CD1c-positive myeloid dendritic cell (primary cell): Measurements from ENCODE around the gene C4orf54.

ENCODE experiments used
- DNase-seq: peaks from one replicate; pipeline ENCODE4 v3.0.0-alpha.2; 2016; ENCODE audit errors: extremely low spot score

The C4orf54 gene

DNA sequence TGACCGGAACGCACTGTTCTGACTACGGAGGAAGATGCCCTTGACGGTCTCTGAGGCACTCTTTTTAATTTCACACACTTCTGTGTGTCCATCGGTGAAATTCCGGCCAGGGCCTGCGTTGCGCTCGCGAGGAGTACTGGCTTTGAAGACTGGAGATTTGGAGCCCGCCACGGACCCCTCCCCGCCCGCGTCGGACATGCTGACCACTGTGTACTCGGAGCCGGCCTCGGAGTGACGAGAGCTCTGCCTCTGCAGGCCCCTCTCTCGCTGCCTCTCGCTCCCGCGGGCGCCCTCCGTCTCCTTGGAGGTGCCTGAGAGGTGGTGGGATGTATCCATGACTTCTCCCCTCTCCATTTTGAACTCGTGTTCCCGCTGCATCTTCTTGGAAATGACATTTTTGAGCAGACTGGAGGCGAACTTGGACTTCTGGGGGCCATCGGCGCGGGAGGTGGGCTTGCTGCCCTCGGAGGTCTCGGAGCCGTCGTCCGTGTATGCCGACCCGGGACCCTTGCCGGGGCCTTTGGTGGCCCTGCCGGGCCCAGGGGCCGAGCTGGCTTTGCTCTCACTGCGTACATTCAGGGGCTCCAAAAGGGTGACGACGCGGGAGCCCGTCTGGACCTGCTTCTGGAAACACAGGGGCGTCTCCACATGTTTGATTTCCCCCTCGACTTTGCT lies 5.7 kb downstream of the C4orf54 start:
- no peak for DNase-seq

DNA sequence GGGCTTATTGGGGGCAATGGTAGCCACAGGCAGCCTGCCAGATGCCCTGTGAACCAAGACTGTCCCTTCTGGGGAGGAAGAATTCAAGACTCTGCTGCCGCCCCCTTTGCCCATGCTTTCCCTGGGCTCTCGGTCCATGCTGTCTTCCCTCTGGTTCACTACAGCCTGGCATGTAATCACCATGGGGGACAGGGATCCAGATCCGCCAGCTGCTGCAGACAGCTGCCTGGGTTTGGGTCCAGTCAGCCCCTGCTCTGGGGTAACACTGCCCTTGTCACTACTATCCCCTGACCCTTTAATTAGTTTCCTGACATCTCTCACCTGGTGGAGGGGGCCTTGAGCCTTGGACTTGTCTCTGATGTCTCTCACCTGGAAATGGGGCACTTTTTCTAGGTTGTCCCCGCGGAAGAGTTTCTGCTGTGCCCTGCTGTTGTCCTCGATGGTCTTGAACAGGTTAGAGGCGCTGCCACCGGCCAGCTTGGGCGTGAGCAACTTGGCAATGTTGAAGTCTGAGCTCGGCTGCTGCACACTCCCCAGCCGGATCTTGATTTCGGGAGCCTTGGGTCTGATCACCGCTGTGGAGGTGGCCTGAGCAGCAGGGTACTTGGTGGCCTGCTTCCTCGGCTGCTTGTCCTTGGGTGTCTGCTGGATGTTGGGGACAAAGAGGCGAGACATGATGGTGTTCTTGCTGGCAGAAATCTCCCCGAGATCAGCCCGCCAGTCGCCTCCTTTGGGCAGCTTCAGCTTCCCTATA lies 6.4 kb downstream of the C4orf54 start:
- no peak for DNase-seq

DNA sequence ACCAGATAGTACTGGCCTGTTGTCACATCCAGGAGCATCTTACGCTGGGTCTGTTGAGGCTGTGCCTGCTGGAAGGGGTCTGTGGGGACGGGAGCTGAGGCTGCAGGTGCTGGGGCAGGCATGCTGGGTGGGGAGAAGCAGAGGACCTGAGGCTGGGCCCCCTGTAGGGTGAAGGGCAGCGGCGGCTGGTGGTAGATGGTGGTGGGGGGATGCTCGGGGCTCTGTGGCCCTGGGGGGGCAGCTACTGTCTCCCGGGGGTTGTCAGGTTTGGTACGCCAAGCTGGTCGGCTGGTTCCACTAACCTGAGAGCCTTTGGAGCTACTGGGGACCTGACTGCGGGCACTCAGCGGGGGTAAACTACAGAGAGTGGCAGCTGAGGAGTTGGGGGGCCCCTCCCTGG lies 7.8 kb downstream of the C4orf54 start:
- DNase-seq, result no peak

DNA sequence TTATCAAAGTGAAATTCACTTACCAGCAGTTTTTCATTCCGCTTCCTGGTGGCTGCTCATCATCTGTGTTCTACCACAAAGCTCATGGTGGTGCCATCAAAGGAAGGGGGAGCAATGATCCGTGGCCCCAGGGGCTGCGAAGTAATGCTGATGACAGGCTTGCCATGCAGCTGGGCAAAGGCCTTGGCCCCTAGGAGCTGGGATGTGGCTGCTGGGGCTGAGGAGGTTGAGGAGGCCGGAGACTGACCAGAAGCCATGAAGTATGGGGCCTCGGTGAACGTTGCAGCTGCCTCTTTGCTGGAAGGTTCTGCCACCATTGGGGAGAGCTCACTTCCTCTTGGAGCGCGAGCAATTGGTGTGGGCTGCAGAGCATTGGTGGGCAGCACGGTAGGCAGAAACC lies 8.4 kb downstream of the C4orf54 start:
- DNase-seq, result no peak

DNA sequence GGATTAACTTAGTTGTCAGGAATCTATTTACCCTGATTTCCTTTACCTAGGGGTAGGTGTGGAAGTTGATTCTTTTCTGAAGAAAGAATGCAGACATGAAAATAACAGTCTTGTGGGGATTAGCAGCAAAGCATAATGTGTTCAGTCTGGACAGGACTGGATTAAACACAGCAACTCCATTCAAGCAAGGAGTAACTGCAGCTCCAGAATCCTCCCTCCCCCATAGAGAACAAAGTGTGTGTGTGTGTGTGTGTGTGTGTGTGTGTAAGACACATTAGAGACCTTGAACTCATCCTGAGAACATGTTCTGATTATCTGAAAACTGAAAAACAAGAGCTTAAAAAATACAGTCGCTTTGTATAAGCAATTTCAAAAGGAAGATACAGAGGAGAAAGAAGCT lies 9.3 kb downstream of the C4orf54 start:
- DNase-seq, result no peak

DNA sequence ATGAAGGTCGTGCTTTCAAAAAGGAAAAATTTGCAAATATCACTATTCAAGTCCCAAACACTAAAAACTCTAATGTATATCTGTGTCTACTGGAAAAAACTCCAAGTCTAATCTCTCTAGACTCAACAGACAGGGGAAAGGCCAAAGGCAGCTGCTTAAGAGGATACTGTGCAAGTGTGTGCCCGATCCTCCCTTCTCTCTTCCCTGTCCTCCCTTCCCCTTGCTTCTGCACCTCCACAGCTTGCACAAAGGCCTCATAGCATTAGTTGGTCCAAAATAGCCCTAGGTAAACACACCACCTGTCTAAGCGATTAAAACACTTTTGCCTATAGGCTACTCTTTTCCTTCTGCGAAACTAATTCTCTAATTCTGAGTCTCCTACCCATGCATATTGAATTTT lies 10.6 kb downstream of the C4orf54 start:
- DNase-seq, result no peak

DNA sequence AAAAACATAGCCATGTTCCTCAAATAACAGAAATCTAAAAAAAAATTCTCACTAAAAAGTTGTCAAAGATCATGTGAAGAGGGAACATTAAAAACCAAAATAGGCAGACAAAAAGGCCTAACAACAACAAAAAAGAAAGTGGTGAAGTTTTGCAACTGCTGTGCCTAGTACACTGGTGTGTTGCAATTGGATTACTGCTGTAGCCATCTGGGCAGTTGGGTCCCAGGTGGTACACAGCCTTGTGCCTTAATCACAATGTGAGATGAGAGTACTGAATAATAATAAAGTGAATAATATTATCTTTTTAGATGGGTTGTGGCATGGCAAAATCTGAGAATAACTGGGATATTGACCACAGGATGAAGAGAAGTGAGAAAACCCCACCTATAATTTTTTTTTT lies 12.0 kb downstream of the C4orf54 start:
- no peak for DNase-seq

DNA sequence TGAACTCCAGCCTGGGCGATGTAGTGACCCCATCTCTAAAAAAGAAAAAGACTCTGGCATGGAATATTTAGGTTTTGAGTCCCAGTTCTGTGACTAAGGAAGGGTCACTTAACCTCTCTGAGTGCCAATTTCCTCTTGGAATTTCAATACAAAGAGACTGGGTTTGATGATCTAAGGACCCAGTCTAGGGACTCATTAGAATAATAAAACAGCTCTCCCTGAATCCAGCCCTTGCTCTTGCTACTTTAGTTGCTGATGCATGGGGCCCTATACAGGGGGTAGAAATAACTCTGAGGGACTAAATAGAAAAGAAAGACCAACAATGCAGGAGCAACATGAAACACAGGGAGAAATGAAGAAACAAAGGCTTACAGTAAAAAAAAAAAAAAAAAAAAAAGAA lies 12.6 kb downstream of the C4orf54 start:
- DNase-seq, result no peak

DNA sequence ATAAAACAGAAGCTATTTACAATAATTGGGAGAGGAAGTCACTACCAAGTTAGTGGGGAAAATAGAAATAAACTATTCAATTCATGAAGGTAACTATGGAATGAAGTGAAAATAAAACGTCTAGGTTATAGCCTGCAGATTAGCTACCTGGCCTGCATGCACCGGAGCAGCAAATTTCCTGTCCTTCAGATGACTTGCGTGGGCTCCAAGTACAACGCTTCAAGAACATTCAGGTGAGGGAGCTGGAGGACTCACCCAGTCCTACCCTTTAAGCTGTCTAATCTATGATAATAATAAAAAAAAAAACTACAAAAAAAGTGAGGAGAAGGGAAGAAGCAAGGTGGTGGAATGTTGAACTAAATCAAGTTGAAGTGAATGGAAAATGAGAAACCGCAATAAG lies 13.2 kb downstream of the C4orf54 start:
- DNase-seq, result no peak

DNA sequence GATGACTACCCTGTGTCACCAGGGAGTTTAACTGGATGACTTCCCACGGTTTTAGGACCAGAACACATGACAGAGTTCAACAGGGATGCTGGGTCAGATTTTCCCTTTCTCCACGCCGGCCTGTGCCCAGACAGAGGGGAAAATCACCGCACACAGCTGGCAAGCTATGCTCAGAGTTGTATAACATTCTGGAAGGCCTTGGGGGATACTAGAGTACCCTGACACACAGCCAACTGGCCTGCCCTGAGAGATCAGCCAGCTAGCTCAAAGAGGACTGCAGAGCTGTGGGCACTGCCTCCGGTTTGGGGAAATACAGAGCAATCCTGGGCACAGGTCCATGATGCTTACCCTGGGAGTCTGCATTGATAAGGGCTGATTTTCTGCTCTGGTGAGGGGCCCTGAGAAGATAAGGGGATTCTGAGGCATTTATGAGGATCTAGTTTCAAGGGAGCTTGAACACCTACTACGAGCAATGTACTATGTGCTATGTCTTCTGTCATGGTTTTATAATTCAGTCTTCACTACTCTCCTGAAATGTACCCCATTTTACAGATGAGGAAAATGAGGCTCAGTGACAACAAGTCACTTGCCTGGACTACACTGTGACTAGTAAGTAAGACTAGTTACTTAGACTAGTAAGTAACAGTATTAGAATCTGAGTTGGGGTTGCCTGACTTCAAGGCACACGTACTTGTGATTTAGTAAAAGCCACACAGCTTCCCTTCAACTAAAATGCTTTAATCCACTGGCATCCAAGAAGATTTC lies 14.7 kb downstream of the C4orf54 start:
- no peak for DNase-seq

DNA sequence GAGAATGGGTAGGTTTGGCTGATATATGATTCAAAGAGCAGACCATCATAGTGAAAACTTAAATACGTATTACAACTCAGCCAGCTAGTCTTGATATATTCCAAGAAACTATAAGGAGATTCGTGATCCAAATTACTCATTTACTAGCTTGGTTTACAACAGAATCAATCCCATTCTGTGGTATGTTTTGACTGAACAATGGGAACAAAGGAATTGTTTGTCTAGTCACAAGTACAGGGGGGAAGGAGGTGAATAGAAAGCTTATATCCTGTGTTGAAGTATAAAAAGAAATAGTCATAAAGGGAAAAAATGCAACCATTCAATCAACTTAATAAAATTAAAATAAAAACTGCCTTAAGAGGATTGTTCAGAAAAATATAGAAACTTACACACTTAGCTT lies 17.0 kb downstream of the C4orf54 start:
- no peak for DNase-seq

DNA sequence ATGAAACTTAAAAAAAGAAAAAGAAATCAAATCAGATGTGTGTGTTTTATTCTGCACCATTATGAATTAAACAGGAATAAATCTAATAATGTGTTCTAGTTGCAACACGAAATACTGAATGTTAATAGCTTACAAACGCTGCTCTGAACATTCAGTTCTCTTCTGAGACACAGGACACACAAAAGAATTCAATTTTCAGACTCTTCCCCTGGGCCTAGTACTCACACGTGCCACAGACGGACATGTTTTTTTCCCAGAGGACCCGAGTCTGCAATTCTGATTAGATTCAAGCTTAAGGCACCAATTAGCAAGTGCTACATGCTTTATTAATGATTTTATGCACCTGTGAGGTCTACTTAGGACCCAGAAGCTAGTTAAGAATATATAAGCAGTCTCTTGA lies 20.5 kb downstream of the C4orf54 start:
- DNase-seq, result no peak

DNA sequence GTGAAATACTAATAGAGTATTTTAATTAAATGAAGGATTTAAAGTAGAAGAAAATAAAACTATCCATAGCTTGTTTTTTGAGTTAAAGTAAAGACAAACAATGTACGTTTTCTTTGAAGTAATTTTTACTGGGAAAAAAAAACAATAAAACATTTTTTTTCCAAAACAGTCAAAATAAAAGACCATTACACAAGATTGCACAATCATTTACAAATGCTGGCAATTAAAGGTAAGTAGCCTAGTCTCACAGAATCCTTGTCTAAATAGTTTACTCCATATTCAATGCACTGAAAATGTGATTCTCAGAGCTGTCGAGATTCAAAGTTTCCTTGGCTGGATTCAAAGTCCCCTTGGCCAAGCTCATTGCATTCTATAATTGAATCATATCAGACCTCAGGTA lies 21.2 kb downstream of the C4orf54 start:
- no peak for DNase-seq

DNA sequence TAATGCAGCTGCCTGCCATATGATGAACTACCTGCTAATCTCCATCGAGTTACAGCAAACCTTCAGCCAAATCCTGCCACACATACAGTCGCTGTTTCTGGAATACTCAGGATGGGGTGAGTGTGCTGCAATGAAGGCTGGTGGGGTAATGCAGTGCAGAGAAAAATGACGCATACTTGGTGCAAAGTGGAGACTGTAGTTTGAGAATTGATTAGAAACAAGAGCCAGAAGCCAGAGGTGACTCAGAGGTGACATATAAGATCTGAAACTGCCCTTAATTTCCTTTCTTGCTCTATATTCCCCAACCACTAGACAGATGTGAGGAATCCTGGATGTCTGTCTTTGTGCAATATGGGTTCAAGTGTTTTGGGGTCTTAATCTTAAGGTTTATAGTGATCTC lies 22.0 kb downstream of the C4orf54 start:
- no peak for DNase-seq

DNA sequence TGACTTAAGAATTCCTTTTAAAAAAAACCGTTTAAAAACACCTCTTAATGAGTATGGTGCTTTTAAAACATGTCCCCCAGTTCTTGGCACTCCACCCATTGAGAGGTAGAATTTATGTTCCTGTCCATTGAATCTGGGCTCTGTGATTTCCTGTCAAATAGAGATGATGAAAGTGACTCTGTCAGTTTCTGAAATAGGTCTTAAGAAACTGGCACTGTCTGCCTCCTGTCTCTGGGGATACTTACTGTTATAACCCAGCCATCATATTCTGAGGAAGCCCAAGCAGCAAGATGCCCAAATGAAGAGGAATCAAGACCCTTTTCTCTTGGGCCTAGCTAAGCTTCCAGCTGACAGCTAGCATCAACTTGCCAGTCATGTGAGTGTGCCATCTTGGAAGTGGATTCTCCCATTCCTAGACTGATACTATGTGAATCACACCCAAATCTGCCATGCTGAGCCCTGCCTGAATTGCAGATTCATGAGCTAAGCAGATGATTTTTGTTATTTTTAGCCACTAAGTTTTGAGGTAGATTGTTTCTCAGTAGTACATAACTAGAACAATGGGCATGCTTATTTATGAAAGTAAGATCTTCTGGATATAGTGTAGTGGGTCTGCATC lies 22.8 kb downstream of the C4orf54 start:
- DNase-seq, result no peak

DNA sequence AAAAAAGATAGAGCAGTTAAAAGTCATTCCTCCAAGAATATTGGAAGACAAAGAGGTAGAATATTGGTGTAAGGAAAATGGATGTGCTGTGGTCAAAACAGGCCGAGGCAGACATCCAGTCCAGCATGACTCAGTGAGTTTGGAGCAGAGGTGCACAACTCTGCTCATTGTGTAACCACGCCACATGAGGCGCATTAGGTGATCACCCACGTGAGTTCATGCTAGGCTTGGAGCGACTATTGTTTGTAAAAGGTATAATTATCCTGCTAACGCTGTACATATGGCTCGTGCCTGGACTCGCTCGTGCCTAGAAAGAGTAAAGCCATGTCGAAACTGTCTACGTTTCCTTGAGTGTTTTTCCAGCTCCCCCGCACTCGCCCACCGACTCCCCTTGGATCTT lies 23.9 kb downstream of the C4orf54 start:
- DNase-seq, result no peak

DNA sequence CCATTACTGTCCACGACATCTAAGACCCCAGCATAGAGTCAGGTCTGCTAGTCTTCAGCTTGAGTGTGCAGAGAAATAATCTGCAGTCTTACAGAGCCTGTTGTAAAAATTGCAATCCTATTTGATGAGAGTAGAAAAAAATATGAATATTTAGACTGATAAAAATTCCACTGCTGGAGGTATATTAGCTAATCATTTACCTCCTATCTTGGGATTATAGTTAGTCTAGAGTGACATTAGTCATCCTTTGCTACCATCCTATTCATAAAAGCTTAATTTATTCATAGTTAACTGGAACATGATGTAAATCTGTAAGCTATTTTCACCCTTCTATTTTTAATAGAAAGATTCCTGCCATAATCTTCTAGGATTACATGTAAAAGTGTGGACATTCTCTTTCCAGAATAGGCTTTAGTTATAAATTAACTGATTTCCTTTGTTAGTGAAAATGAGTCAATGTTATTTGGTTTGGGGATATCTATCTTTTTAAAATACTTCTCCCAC lies 26.7 kb downstream of the C4orf54 start:
- DNase-seq, result no peak

DNA sequence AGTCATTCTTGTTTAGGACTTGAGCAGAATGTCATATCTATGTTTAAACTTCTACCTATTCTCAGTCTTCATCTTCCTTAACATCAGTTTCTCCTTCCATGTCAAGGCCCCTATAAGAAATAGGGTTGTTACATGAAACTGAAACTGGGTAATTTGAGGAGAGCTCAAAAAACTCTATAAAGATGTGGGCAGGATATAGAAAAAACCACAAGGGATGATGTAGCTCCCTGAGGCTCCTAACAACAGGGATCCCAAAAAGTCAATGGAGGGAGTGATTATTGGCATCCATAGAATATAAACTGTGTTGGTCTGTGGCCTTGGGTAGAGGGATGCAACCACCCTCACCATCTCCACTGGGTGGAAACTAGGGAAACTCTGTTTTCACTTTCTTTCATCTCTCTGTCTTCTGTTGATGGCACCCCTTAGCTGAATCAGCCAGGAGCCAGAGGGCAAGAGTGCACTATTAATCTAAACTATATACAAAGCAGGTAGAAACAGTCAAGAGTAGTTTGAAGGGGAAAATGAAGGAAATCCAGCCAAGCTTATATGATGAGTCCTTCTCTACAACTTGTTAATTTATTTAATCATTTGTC lies 27.6 kb downstream of the C4orf54 start:
- DNase-seq, result no peak

DNA sequence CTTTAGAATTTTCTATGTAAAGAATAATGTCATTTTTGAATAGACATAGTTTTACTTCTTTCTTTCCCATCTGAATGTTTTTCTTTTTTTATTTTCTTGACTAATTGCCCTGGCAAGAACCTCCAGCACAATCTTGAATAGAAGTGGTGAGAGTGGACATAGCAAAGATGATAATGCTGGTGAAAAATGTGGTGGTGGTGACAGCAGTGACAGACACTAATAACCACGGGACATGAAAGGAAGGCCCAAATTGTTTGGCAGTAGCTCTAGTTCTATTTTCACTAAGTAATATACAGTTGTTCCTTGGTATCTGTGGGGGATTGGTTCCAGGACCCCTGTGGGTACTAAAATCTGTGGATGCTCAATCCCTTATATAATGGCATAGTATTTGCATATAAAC lies 29.6 kb downstream of the C4orf54 start:
- DNase-seq, result no peak

DNA sequence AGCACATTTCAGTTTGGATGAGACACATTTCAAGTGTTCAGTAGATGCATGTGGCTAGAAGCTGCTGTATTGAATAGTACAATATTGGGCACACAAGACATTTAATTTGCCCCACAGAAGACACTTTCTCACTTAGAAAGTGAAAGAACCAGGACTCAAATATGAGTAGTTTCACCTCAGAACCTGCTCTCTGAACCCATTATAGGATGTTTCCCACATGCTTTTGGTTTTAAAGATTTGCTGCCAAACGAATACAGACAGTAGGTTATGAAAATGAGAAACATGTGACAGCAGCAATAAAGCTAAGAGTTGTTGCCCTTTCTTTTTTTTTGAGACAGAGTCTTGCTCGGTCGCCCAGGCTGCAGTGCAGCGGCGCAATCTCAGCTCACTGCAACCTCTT lies 32.3 kb downstream of the C4orf54 start:
- DNase-seq, result no peak

DNA sequence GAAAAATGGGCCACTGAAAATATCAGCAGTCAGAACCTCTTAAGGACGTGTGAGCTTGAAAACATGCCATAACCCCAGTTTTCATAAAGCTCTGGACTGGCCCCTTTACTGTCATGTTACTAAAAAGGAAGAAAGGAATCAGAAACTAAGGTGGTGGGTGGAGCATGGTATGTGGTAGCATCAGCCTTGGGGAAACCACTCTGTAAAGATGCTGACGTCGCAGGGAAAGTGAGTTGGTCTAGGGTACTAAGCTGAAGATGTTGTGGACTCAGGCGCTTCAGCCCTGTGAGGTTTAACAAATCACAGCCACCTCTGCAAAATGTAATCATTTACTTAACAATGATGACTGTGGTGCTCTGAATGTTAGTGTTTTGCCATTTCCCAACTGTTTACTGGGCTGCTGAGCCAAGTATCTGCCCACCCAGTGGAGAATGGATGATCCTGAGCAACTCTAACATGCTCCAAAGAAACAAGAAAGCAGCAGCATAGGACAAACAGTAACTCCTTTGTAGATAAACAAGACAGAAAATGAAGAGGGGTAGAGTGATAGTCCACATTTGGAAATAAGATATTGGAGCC lies 33.4 kb downstream of the C4orf54 start:
- DNase-seq, result no peak

DNA sequence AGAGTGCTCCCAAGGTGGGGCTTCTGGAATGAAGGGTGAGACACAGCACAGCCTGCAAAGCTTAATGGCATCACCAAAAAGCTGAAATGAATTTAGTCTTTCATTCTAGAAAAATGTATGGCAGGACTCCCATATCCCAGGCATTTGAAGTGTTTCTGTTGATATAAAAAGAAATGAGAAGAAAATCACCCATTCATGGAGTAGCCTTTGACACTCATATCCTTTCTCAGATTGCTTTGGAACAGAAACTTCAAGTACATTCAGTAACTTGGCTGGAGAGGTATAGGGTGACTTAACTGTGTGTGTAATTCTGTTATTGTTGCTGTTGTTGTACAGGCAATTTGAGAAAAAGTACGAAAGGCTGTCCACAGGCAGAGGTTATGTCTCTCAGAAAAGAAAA lies 35.3 kb downstream of the C4orf54 start:
- no peak for DNase-seq
